HG02588 (cell line): ENCODE data around the gene KCNJ1.

Experiments used
- ATAC-seq: cut with Tn5 transposase; IDR thresholded peaks from one replicate; pipeline ENCODE4 v1.9.1; 2021; ENCODE audit warnings: mild to moderate bottlenecking, moderate library complexity; ENCODE audit not compliant: unreplicated experiment

The KCNJ1 gene

GRCh38 chr11:128901653-128902514, 34.8 kb upstream of the KCNJ1 start:
- no peak for ATAC-seq

GRCh38 chr11:128900468-128900867, 33.4 kb upstream of the KCNJ1 start:
- ATAC-seq: no peak

GRCh38 chr11:128898580-128899344, 31.7 kb upstream of the KCNJ1 start:
- ATAC-seq: no peak

GRCh38 chr11:128897826-128898225, 30.7 kb upstream of the KCNJ1 start:
- ATAC-seq: no peak

GRCh38 chr11:128896356-128896755, 29.3 kb upstream of the KCNJ1 start:
- no peak for ATAC-seq

GRCh38 chr11:128895526-128895925, 28.4 kb upstream of the KCNJ1 start:
- no peak for ATAC-seq

- no peak for ATAC-seq
Observed at GRCh38 chr11:128894685-128895084, 27.6 kb upstream of the KCNJ1 start.

GRCh38 chr11:128894286-128894681, 27.2 kb upstream of the KCNJ1 start:
- ATAC-seq: no peak

GRCh38 chr11:128893578-128894285, 26.6 kb upstream of the KCNJ1 start:
- peak; percentile 64 for ATAC-seq

GRCh38 chr11:128892866-128893565, 25.9 kb upstream of the KCNJ1 start:
- ATAC-seq: no peak

- no peak for ATAC-seq
Observed at GRCh38 chr11:128891913-128892398, 24.9 kb upstream of the KCNJ1 start.

GRCh38 chr11:128890543-128891368, 23.7 kb upstream of the KCNJ1 start, which contains the start of gene KCNJ5:
TSS of gene KCNJ5 (plus strand) at chr11:128891356. CDS start at chr11:128911274, 19,918 bp downstream.
- ATAC-seq: no peak

GRCh38 chr11:128890216-128890542, 23.1 kb upstream of the KCNJ1 start:
- ATAC-seq: no peak

GRCh38 chr11:128889657-128890213, 22.6 kb upstream of the KCNJ1 start:
- ATAC-seq: no peak

GRCh38 chr11:128888034-128888985, 21.2 kb upstream of the KCNJ1 start:
- ATAC-seq: no peak

- no peak for ATAC-seq
Observed at GRCh38 chr11:128886406-128887124, 19.5 kb upstream of the KCNJ1 start.

GRCh38 chr11:128884703-128885338, 17.7 kb upstream of the KCNJ1 start:
- ATAC-seq: peak; percentile 92
